Glomerular endothelial cell (primary cell): Measurements from ENCODE around the gene AP5M1. TPM values are rescaled to one million over a fixed set of nuclear protein-coding genes. Genes with fewer than 3 reads are reported as not detected.
"Not testable (repeated sequence)": the region's sequence is repeated elsewhere in the genome, so short reads cannot be mapped to it uniquely, and the experiment has no call there.

Experiments used
- DNase-seq: peaks from one replicate; pipeline ENCODE4 v3.0.0-alpha.2; 2011; ENCODE audit warnings: low read depth, low spot score; ENCODE audit errors: extremely low read depth
- total RNA-seq: library from RNA; depleted of rRNA; stranded (reverse); fragments of >200 nt; gene quantifications from 2 replicates; pipeline ENCODE4 v1.2.3, GENCODE V29; 2015

The AP5M1 gene
- 27.9 and 30.7 TPM in 2 replicates for total RNA-seq

- DNase-seq, result no peak
Measured at GRCh38 chr14:57268161-57269069, at the start of gene AP5M1, which contains the start of gene EXOC5. Gene AP5M1 (plus strand): TSS chr14:57268971. CDS start chr14:57269315, 344 bp downstream. Gene EXOC5 (minus strand): TSS chr14:57268905. CDS start chr14:57268648, 257 bp downstream.

- DNase-seq, result no peak
Measured at GRCh38 chr14:57221931-57222330, 46.8 kb upstream of the AP5M1 start.

GRCh38 chr14:57227083-57227482 is 41.7 kb upstream of the AP5M1 start:
- DNase-seq, result no peak

GRCh38 chr14:57228320-57228719 is 40.5 kb upstream of the AP5M1 start:
- not testable (repeated sequence) for DNase-seq

GRCh38 chr14:57232006-57232405 is 36.8 kb upstream of the AP5M1 start:
- DNase-seq, result no peak

- DNase-seq, result not testable (repeated sequence)
Measured at GRCh38 chr14:57240115-57240514, 28.7 kb upstream of the AP5M1 start.

GRCh38 chr14:57243320-57243719 is 25.5 kb upstream of the AP5M1 start:
- no peak for DNase-seq

GRCh38 chr14:57244106-57244505 is 24.7 kb upstream of the AP5M1 start:
- DNase-seq, result no peak

- no peak for DNase-seq
Measured at GRCh38 chr14:57245941-57246340, 22.8 kb upstream of the AP5M1 start.

GRCh38 chr14:57246933-57247657 is 21.7 kb upstream of the AP5M1 start:
- DNase-seq, result no peak

GRCh38 chr14:57254884-57255283 is 13.9 kb upstream of the AP5M1 start:
- no peak for DNase-seq

GRCh38 chr14:57258221-57258620 is 10.6 kb upstream of the AP5M1 start:
- DNase-seq, result not testable (repeated sequence)

GRCh38 chr14:57259672-57260071 is 9.1 kb upstream of the AP5M1 start:
- DNase-seq, result no peak

GRCh38 chr14:57261604-57262003 is 7.2 kb upstream of the AP5M1 start:
- no peak for DNase-seq

GRCh38 chr14:57262117-57262516 is 6.7 kb upstream of the AP5M1 start:
- no peak for DNase-seq

- no peak for DNase-seq
Measured at GRCh38 chr14:57266065-57266464, 2.7 kb upstream of the AP5M1 start.

GRCh38 chr14:57273236-57273635 is 4.5 kb downstream of the AP5M1 start:
- no peak for DNase-seq

- DNase-seq, result no peak
Measured at GRCh38 chr14:57274551-57274950, 5.8 kb downstream of the AP5M1 start.

- DNase-seq, result no peak
Measured at GRCh38 chr14:57275023-57275664, 6.4 kb downstream of the AP5M1 start.

GRCh38 chr14:57277062-57277461 is 8.3 kb downstream of the AP5M1 start:
- DNase-seq, result no peak

GRCh38 chr14:57287745-57288144 is 19.0 kb downstream of the AP5M1 start:
- no peak for DNase-seq
